ENCODE data around the gene UNC5A.

UNC5A gene

GRCh38 chr5:176847148-176847547 is 36.8 kb downstream of the UNC5A start:
- DNase-seq = no peak

- no peak for DNase-seq
Observed at GRCh38 chr5:176847726-176848290, 37.4 kb downstream of the UNC5A start.

GRCh38 chr5:176848651-176849050 is 38.3 kb downstream of the UNC5A start:
- no peak for DNase-seq

- DNase-seq = no peak
Observed at GRCh38 chr5:176849611-176850227, 39.4 kb downstream of the UNC5A start.

- no peak for DNase-seq
Observed at GRCh38 chr5:176850371-176851245, 40.2 kb downstream of the UNC5A start.

- no peak for DNase-seq
Observed at GRCh38 chr5:176851380-176851779, 41.0 kb downstream of the UNC5A start.

GRCh38 chr5:176851871-176852658 is 41.7 kb downstream of the UNC5A start:
- DNase-seq = no peak

- no peak for DNase-seq
Observed at GRCh38 chr5:176853151-176853778, 42.9 kb downstream of the UNC5A start.

GRCh38 chr5:176854164-176854563 is 43.8 kb downstream of the UNC5A start:
- DNase-seq = no peak

- DNase-seq = no peak
Observed at GRCh38 chr5:176855598-176855997, 45.2 kb downstream of the UNC5A start.

GRCh38 chr5:176856746-176857145 is 46.4 kb downstream of the UNC5A start:
- DNase-seq = no peak

- DNase-seq = no peak
Observed at GRCh38 chr5:176857216-176857893, 47.0 kb downstream of the UNC5A start.

- DNase-seq = no peak
Observed at GRCh38 chr5:176857894-176858273, 47.5 kb downstream of the UNC5A start.

GRCh38 chr5:176859916-176860315 is 49.6 kb downstream of the UNC5A start:
- no peak for DNase-seq

GRCh38 chr5:176860381-176860780 is 50.0 kb downstream of the UNC5A start:
- no peak for DNase-seq

- no peak for DNase-seq
Observed at GRCh38 chr5:176861276-176861675, 50.9 kb downstream of the UNC5A start.

- DNase-seq = no peak
Observed at GRCh38 chr5:176862330-176862995, 52.1 kb downstream of the UNC5A start.

- DNase-seq = no peak
Observed at GRCh38 chr5:176863041-176863764, 52.8 kb downstream of the UNC5A start.

- no peak for DNase-seq
Observed at GRCh38 chr5:176863765-176864098, 53.4 kb downstream of the UNC5A start.

GRCh38 chr5:176864755-176865154 is 54.4 kb downstream of the UNC5A start:
- DNase-seq = no peak

- no peak for DNase-seq
Observed at GRCh38 chr5:176865964-176866363, 55.6 kb downstream of the UNC5A start.

Measured in NCI-H510A (cell line).